GM21717 (cell line): ENCODE results near the gene CCDC12.

ENCODE experiments used
- ATAC-seq: cut with Tn5 transposase; IDR thresholded peaks from one replicate; pipeline ENCODE4 v1.9.1; 2021; ENCODE audit warnings: mild to moderate bottlenecking, moderate library complexity; ENCODE audit not compliant: unreplicated experiment

Gene CCDC12

GRCh38 chr3:46908294-46908985 lies 68.1 kb downstream of the CCDC12 start:
- ATAC-seq = no peak

- ATAC-seq = no peak
Measured at GRCh38 chr3:46907960-46908293, 68.6 kb downstream of the CCDC12 start.

DNA sequence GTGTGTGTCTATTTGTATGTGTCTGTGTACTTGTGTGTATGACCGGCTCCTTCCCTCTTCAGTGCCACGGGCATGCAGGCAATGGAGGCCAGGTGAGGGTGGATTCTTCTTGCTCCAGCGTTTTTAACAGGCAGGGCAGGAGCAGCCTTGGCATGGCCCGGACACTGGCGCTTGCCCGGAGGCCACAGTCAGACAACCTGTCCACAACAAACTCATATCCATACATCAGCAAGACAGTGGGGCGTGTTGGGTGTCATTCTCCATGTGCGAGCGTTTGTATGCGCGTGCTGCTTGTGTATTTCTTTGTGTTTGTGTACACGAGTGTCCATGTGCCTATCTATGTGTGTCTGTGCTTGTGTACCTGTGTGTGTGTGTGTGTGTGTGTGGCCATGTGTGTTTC lies 69.3 kb downstream of the CCDC12 start:
- no peak for ATAC-seq

DNA sequence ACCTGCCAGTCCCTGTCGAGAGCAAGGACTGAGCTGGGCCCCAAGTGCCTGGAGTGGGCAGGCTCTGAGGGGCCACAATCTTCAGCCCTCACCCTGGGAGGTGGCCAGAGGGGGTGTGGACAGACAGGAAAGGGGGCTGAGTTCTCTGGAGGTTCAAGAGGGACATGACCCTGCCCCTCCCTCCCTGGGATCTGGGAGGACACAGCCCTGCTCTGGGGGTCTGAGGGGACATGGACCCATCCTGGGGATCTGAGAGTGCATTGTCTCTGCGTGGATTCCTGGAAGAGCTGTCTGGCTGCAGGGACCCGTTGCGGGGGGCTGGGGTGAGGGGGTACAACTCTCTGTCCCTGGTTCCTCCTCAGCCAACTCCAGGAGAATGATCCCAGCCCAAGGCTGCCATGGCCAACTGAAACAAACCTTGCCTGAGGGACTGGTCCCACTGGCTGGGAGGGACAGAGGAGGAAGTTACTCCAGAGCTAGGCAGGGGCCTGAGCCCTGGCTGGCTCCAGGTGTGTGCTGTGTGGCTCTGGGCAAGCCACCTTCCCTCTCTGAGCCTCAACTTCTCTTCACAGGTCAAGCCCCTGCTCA lies 70.0 kb downstream of the CCDC12 start:
- ATAC-seq = no peak

DNA sequence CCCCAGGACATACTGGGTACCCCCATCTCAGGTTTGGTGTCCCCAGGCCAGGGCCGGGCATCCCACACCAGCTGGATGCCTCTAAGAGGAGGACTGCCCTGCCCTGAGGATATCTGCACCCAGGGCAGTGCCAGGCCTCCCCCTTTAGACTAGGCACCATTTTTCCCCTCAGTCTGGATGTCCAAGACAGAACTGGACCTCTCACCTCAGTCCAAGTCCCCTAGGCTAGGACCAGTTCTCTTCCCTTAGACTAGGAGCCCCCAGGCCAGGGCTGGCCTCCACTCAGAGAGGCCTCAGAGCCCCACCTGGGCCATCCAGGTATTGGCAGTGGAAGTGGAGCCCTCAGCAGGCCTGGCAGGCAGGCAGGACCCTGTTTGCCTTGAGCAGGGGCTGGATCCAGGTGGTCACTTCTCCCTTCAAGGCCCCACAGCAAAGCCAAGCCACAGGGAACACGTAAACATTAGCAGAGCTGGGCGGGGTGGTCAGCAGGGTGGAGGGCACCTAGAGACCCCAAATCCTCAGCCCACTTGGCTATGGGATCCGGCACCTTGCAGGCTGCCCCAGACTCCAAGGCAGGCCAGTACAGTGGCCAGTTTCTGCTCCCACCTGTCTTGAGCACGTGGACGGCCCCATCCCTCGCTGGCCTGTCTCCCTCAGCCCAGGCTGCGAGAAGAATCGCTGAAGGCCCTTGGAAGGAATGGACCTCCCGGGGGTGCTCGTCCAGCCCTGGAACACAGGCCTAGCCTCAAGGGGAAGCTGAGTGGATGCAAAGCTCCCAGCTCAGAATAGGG lies 70.7 kb downstream of the CCDC12 start:
- ATAC-seq = no peak

GRCh38 chr3:46905213-46905560 lies 71.4 kb downstream of the CCDC12 start:
- ATAC-seq = no peak

DNA sequence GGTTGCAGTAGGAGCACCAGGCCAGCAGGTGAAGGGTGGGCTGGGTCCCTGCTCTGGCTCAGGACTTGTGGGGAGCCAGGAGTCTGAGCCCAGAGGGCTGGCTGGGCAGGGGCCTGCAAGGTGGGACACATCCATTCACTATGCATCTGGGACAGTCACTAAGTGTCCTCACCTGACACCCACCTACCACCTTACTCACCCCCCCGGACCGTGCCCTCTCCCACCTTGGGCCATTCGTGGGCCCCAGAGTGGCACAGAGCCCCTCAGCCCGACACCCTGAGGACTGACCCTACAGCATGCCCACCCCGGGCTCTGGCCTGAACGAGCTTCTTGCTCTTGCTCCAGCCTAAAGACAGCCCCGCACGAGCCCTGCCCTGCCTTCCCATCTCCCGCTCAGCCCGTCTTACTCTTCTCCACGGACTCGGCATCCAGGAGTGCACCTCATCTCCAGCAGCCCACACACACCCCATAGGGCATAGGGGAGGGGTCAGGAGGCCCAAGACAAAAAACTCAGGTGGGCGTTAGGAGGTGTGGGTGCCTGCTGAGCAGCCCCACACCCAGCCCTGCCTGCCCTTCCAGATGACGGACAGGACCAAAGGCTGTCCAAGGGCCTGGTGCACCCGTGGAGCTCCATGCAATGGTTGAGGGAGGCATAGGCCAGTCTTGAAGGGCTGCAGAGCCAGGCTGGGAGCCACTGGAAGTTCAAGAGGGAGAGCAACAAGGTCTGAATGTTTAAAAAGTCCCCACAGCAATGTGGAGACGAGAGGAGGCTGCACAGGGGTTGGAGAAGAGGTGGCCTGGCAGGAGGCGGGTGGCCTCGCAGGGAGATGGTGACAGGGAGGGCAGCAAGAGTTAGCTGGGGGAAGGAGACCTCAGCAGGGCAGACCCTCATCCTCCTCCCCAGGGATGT lies 72.0 kb downstream of the CCDC12 start:
- ATAC-seq = no peak

DNA sequence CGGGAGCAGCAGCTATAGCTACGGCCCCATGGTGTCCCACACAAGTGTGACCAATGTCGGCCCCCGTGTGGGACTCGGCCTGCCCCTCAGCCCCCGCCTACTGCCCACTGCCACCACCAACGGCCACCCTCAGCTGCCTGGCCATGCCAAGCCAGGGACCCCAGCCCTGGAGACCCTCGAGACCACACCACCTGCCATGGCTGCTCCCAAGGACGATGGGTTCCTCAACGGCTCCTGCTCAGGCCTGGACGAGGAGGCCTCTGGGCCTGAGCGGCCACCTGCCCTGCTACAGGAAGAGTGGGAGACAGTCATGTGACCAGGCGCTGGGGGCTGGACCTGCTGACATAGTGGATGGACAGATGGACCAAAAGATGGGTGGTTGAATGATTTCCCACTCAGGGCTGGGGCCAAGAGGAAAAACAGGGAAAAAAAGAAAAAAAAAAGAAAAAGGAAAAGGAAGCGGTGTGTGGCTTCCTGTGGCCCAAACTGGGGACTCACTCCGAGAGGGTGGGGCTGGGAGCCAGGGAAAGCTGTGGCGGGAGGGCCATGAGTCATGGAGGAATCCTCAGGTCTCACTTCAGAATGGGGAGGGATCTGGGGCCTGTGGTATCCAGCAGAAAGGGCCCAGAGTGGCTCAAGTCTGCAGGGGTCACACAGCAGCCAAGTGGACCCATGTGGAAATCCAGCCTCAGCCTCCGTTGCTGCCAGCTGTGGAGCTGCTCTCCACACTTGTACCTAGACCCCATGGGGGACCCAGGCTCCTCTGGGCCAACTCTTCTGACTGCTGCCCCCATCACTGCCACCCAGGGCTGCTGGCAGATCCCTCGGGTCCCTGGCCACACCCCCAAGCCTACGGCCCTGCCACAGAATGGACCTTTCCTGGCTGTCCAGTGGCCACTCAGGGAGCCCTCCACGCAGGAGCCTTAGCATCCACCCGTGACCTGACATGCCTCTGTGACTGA lies 72.9 kb downstream of the CCDC12 start:
- ATAC-seq = no peak

GRCh38 chr3:46902188-46902631 lies 74.3 kb downstream of the CCDC12 start:
- no peak for ATAC-seq

DNA sequence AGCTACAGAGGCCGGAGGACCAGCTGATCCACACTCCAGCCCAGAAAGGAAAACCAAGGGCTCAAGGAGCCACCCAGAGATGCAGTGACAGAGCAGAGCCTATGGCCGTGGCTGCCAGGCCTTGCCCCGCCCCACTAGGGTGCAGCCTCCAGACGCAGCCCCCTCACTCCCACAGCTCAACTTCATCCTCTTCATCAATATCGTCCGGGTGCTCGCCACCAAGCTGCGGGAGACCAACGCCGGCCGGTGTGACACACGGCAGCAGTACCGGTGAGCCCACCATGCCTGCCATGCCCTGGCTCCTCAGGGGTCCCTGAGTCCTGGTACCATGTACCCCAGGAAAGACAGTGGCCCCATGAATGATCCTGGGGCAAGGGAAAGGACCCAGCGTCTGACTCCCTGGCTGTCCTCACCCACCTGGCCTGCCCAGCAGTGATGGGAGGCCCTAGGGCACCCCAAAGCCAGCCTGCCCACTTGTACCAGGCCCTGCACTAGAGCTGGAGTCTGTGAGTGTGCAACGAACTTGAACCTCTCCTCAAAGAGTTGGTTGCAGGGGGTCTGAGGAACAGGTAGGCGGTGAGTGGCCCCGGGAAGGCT lies 74.9 kb downstream of the CCDC12 start:
- ATAC-seq = no peak

DNA sequence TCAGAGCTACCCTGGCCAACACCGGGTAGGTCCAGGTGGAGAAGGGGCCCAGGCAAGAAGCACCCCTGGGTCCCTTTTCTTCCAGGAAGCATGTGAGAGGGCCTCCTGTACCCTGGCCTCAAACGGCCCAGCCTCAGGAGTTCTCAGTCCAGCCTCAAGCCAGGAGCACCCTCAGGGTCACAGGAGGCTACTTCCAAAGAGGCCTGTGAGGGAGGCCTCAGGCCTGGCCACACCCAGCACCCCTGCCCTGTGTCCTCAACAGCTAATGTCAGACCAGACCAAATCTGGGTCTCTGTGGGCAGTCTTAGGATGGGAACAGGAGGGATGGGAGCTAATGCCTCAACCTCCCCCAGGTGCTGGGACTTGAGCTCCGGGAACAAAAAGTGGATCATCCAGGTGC lies 75.5 kb downstream of the CCDC12 start:
- no peak for ATAC-seq

- ATAC-seq = no peak
Measured at GRCh38 chr3:46900356-46900755, 76.2 kb downstream of the CCDC12 start.

DNA sequence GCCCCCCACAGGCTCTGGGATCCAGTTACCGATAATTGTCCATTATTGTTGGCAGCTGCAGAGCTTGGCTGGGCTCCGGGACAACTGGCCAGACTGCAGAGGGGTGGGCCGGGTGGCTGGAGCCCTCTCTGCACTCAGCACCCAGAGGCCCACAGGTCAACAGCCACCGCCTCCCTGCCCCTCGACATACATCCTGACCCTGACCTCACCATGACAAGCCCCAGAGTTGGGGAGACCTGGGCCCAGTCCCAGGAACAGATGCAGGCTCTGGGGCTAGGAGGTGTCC lies 76.6 kb downstream of the CCDC12 start:
- no peak for ATAC-seq

- ATAC-seq = no peak
Measured at GRCh38 chr3:46899151-46900006, 77.2 kb downstream of the CCDC12 start.

- ATAC-seq = no peak
Measured at GRCh38 chr3:46898321-46899150, 78.0 kb downstream of the CCDC12 start.

DNA sequence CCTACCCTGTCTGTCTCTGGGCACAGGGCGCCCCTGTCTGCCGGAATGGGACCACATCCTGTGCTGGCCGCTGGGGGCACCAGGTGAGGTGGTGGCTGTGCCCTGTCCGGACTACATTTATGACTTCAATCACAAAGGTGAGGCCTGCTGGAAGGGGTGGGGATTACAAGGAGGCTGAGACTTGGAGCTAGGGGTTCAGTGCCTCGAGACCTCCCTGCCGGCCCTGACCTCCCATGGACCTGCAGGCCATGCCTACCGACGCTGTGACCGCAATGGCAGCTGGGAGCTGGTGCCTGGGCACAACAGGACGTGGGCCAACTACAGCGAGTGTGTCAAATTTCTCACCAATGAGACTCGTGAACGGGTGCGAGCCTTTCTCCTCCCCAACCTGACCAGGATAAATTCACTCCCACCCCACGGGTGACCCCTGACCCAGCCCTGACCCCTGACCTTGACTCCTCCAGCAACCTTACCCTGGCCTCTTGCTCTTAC lies 78.7 kb downstream of the CCDC12 start:
- ATAC-seq = no peak

DNA sequence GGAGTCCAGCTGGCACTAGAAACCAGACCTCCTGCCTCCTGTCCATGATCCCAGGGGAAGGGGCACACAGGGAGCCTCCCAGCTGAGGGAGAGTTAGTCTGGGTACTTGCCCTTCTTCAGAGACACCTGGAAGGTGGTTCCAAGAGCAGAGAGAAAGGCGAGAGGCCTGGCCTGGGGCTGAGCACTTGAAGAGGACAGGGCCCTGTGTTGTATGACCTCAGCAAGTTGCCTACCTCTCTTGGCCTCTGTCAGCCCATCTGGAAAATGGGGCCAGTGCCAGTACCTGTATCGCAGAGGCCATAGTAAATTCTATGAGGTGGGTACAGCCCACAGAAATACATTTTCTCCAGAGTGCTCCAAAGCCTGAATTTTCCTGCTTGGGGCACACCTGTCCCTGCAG lies 79.5 kb downstream of the CCDC12 start:
- no peak for ATAC-seq

GRCh38 chr3:46896386-46896785 lies 80.2 kb downstream of the CCDC12 start:
- ATAC-seq = no peak
